Heart left ventricle (tissue), 16 donors: ENCODE measurements around the gene NKX3-2. TPM values are rescaled to one million over a fixed set of nuclear protein-coding genes. Genes with fewer than 3 reads are reported as not detected.

ENCODE experiments used
- ATAC-seq, 4 donors: fragments of 200-7000 bp; cut with Tn5 transposase; one replicate each; pipeline ENCODE4 v1.9.1; 2020 to 2022; ENCODE audit warnings: moderate library complexity in 4 of 4, mild to moderate bottlenecking in 3 of 4, moderate number of reproducible peaks in 1 of 4
- DNase-seq, 5 donors: peaks; one replicate each; pipeline ENCODE4 v3.0.0-alpha.2; 2020
- H3K27ac ChIP-seq, 12 donors: fragments of 200-600 bp; sonication (generic) in 4 of 12; one replicate each; pipeline versions ENCODE4 v1.5.0 to v1.8.0; 2016 to 2022; ENCODE audit warnings: mild to moderate bottlenecking in 2 of 12
- H3K27me3 ChIP-seq, 9 donors: fragments of 200-600 bp; sonication (generic) in 2 of 9; one replicate each; pipeline versions ENCODE4 v1.5.1 to v1.8.0; 2016 to 2022; ENCODE audit warnings: mild to moderate bottlenecking in 3 of 9
- H3K36me3 ChIP-seq, 9 donors: fragments of 200-600 bp; sonication (generic) in 2 of 9; one replicate each; pipeline versions ENCODE4 v1.5.0 to v1.8.0; 2018 to 2022; ENCODE audit warnings: mild to moderate bottlenecking in 2 of 9
- H3K4me1 ChIP-seq, 12 donors: fragments of 200-600 bp; sonication (generic) in 4 of 12; one replicate each; pipeline versions ENCODE4 v1.5.0 to v1.8.0; 2016 to 2022; ENCODE audit warnings: mild to moderate bottlenecking in 3 of 12
- H3K4me3 ChIP-seq, 12 donors: fragments of 200-600 bp; sonication (generic) in 4 of 12; one replicate each; pipeline versions ENCODE4 v1.5.0 to v1.8.0; 2017 to 2022; ENCODE audit warnings: mild to moderate bottlenecking in 9 of 12, moderate library complexity in 4 of 12
- H3K9me3 ChIP-seq, 12 donors: fragments of 200-600 bp; sonication (generic) in 4 of 12; one replicate each; pipeline versions ENCODE4 v1.5.0 to v1.8.0; 2016 to 2022; ENCODE audit warnings: mild to moderate bottlenecking in 1 of 12
- POLR2A ChIP-seq, 2 donors: fragments of 450-650 bp; IDR thresholded peaks; one replicate each; pipeline ENCODE4 v1.6.1; 2017; ENCODE audit warnings: antibody characterized with exemption in 2 of 2, mild to moderate bottlenecking in 2 of 2, moderate library complexity in 2 of 2
- WGBS, 4 donors: extraction: QIAGEN DNeasy Blood & Tissue Kit in 2 of 4; methylation state at CpG; one replicate each; pipeline versions ENCODE4 v1.1.5 to v1.1.7; 2013 to 2018; 5-methylcytosine and 5-hydroxymethylcytosine counted together
- intact Hi-C, 10 donors: fragments of 100-400 bp; cut with DNase I; formaldehyde crosslinking; loops; one replicate each; pipeline versions ENCODE4 v1.11.1 to v1.14.2; 2022
- polyA plus RNA-seq, 2 donors: library from polyadenylated mRNA; stranded (reverse); fragments of 200-250 nt; gene quantifications; one replicate each; pipeline ENCODE4 v1.2.3, GENCODE V29; 2013
- total RNA-seq, 9 donors: library from RNA; depleted of rRNA in 2 of 9; stranded (reverse); fragments of >200 nt in 2 of 9; fragmentation: NEBNext Ultra II Directional in 3 of 9; extraction: Animal tissue kit (Norgen Biotek cat#: 25700) in 3 of 9; gene quantifications; one replicate each; pipeline versions ENCODE4 v1.1.0 to v1.2.4, GENCODE V29; 2016 to 2023
- TF ChIP-seq, protein P1 (sequence below), 12 donors: fragments of 200-600 bp; sonication (generic) in 4 of 12; IDR thresholded peaks; one replicate each; pipeline versions ENCODE4 v1.5.0 to v1.8.0; 2018 to 2022; ENCODE audit warnings: antibody characterized with exemption in 12 of 12, mild to moderate bottlenecking in 5 of 12
- donor health status: ischemic (EF 13 %, LVEDD 7.1; RV severe dilation, severe dysfunction).
- donor health status: healthy with polysubstance abuse.
- donor health status: DM: no; HTN: yes; CAD: no.
- donor health status: DM: no; HTN: no; CAD: no.
- donor health status: ischemic (EF 25% LVEDD 6.9; RV normal size, moderate dysfunction).
- donor health status: ischemic (EF 25% LVEDD 5.7; RV mildly dilated, moderate dysfunction).
- donor health status: healthy.
- donor health status: DM: yes; HTN: yes; CAD: no.
- donor health status: ischemic (EF 35%, LVEDD 5.7; RV mildly dilated, moderate dysfunction).
- donor health status: nonischemic (EF 11% LVEDD 7.7; RV severe dilation, severe dysfunction).
- donor health status: DM: yes; HTN: yes; CAD: no.
- donor health status: PGD.
- donor health status: ischemic (EF 29% LVEDD 5.4; RV normal size, mild dysfunction).
- donor health status: nonischemic (EF 23%, LVEDD 6.1; RV moderate dilation, normal function).

The NKX3-2 gene
- total and polyA plus RNA-seq, 11 donors = 0.11 to 0.25 (median 0.16) TPM; not detected in 8

DNA sequence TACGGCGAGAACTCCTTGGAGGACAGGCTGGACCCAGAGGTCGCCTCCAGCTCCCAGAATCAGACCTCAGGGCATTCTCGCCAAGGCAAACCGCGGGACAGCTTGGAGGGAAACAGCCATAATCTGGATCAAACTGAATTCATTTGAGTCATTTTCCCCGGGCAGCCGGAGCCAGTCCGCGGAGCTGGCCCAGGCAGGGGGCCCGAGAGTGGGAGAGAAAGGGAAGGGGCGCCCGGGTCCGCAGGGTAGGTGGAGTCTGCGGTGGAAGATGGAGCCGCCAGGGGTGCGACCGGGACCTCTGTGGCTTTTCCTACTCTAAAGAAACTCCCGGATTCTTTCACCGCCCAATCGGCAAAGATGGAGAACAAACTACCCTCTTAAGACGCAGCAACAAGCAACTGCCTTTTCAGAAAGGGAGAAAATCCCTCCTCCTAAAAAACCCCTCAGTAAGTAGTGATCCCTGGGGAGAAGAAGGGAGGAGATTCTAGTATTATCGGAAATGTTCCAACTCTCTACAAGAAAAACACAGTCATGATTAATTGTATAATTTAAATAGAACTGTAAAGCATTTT lies 5.2 kb downstream of the NKX3-2 start:
- WGBS, 4 donors = 3 to 5% (median 3%) methylated on average over 23 of the region's 23 CpGs
- Histone ChIP-seq H3K27me3 (peaks cover 88 to 100% (median 100%) of the 10 kb centered on the region in 9 donors), H3K9me3 (no peaks in the 10 kb centered on the region), H3K4me3 (no peak overlapping the region), H3K36me3 (no peaks in the 10 kb centered on the region), H3K4me1 (peaks cover 0 to 52% (median 27%) of the 10 kb centered on the region in 12 donors), H3K27ac (peak overlapping the region in 1 of 12 donors; percentile 45)
- ATAC-seq (no peak), DNase-seq (no peak)
- intact Hi-C loops = loop anchor here in 1 of 10 donors (5.0 kb wide), 1 partner anchor 52 kb away; no protein-coding TSS in a partner anchor
- TF ChIP-seq, protein P1, sequence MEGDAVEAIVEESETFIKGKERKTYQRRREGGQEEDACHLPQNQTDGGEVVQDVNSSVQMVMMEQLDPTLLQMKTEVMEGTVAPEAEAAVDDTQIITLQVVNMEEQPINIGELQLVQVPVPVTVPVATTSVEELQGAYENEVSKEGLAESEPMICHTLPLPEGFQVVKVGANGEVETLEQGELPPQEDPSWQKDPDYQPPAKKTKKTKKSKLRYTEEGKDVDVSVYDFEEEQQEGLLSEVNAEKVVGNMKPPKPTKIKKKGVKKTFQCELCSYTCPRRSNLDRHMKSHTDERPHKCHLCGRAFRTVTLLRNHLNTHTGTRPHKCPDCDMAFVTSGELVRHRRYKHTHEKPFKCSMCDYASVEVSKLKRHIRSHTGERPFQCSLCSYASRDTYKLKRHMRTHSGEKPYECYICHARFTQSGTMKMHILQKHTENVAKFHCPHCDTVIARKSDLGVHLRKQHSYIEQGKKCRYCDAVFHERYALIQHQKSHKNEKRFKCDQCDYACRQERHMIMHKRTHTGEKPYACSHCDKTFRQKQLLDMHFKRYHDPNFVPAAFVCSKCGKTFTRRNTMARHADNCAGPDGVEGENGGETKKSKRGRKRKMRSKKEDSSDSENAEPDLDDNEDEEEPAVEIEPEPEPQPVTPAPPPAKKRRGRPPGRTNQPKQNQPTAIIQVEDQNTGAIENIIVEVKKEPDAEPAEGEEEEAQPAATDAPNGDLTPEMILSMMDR (IDR thresholded peaks at IDR 0.05) = no peak
- no peak for TF ChIP-seq POLR2A (IDR thresholded peaks at IDR 0.05)

DNA sequence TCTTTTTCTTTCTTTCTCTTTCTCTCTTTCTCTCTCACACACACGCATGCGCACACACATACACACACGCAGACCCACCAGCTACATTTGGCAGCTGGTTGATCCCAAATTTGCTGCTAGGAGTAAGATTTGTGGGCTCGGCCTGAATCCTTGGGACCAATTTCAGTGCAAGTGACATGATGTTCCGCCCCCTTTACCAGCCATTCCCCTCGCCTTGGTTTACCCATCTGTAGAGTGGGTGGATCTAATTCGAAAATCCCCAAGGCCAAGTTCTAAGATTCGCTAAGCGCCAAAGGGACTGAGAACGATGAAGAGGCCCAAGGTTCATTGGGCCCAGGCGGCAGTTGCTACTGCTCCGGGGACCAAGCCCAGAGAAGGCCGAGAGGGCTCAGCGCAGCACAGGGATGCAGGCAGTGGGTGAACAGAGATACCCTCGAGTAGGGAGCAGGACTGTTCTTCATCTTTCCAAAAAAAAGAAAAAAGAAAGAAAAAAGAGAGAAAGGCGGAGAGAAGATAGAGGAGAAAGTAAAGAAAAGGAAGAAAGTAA lies 5.8 kb downstream of the NKX3-2 start:
- WGBS, 4 donors = 15 to 19% (median 17%) methylated on average over 16 of the region's 16 CpGs
- DNase-seq = no peak
- Histone ChIP-seq H3K4me1 (peaks cover 0 to 45% (median 21%) of the 10 kb centered on the region in 12 donors), H3K27ac (peak overlapping the region in 1 of 12 donors; percentile 45), H3K36me3 (no peaks in the 10 kb centered on the region), H3K4me3 (no peak overlapping the region), H3K9me3 (no peaks in the 10 kb centered on the region), H3K27me3 (peaks cover 88 to 100% (median 100%) of the 10 kb centered on the region in 9 donors)
- TF ChIP-seq POLR2A (IDR thresholded peaks at IDR 0.05) = no peak
- TF ChIP-seq, protein P1 (IDR thresholded peaks at IDR 0.05) = no peak
- no peak for ATAC-seq
- intact Hi-C loops = loop anchor here in 1 of 10 donors (5.0 kb wide), 1 partner anchor 51 kb away; no protein-coding TSS in a partner anchor

DNA sequence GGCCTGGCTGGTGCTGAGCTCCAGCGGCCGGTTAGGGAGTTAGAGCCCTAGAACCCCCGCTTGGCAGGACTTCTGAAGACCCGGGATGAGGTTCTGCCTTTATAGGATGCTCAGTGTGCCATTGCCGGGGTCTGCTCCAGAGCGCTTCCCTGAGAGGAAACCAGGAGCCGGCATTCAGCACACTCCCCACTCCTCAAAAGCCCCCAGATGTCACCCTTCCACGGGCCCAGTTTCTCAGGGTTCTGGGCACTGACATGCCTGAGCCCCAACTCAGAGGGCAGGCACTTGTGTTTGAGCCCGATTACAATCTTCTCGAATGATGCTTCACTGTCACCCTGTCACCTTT lies 6.5 kb downstream of the NKX3-2 start:
- Histone ChIP-seq H3K9me3 (no peaks in the 10 kb centered on the region), H3K4me3 (no peak overlapping the region), H3K4me1 (peaks cover 0 to 44% (median 21%) of the 10 kb centered on the region in 12 donors), H3K36me3 (no peaks in the 10 kb centered on the region), H3K27ac (no peak overlapping the region), H3K27me3 (peaks cover 85 to 100% (median 98%) of the 10 kb centered on the region in 9 donors)
- WGBS, 4 donors = 5 to 15% (median 6%) methylated on average over 5 to 10 of the region's 10 CpGs
- ATAC-seq (no peak), DNase-seq (no peak)
- intact Hi-C loops = loop anchor here in 1 of 10 donors (5.0 kb wide), 1 partner anchor 51 kb away; no protein-coding TSS in a partner anchor
- TF ChIP-seq POLR2A (IDR thresholded peaks at IDR 0.05) = no peak
- TF ChIP-seq, protein P1 (IDR thresholded peaks at IDR 0.05) = no peak

DNA sequence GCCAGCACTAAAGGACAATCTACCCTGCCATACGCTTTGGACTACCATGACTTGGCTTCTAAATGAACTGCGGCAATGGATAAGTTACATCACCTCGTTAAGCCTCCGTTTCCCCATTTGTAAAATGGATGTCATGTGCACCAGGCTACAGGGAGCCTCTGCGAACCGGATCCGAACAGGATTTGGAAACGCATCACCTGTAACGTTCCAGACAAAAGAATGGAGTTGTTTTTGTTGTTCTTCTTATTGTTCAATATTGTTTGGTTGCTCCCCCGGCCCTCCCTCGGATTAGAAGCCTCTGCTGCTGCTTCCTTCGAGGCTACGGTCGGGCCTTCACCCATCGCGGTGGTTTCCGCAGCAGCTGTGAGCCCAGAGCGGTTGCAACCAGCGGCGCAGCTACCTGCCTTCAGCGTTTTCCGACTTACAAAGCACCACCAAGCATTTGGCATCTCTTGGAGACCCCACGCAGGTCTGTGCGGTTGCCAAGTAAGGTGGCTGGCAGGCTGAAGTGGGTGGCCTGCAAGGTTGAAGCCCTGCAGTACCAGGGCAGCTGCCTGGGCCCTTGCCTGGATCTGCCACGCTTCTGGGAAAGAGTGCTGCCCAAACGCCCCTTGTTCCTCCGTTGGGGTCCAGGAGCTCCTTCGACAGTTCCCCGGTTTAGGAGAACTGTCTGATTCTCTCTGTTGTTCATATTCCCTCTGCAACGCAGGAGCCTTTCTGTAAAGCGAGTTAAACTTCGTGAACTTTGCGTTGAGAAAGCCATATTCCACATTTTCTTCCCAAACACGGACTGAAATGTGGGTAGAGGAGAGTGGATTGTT lies 7.1 kb downstream of the NKX3-2 start:
- Histone ChIP-seq H3K27me3 (peaks cover 84 to 100% (median 98%) of the 10 kb centered on the region in 9 donors), H3K9me3 (no peaks in the 10 kb centered on the region), H3K27ac (no peak overlapping the region), H3K4me1 (peaks cover 0 to 41% (median 19%) of the 10 kb centered on the region in 12 donors), H3K36me3 (no peaks in the 10 kb centered on the region), H3K4me3 (no peak overlapping the region)
- ATAC-seq = no peak
- WGBS, 4 donors = 6 to 10% (median 8%) methylated on average over 34 of the region's 34 CpGs
- TF ChIP-seq POLR2A (IDR thresholded peaks at IDR 0.05) = no peak
- TF ChIP-seq, protein P1 (IDR thresholded peaks at IDR 0.05) = no peak
- intact Hi-C loops = loop anchor here in 1 of 10 donors (5.0 kb wide), 1 partner anchor 50 kb away; no protein-coding TSS in a partner anchor
- DNase-seq = no peak
